SU-DHL-6 (cell line): Measurements from ENCODE around the gene CCDC30.

Experiments
- H2AFZ ChIP-seq: fragments of 200-600 bp; sonication (generic); 2 replicates; pipeline ENCODE4 v1.6.1; 2014; ENCODE audit warnings: low read depth, mild to moderate bottlenecking, moderate library complexity, mixed read lengths, antibody characterized with exemption, low read length; ENCODE audit not compliant: severe bottlenecking
- H3F3A ChIP-seq: fragments of 200-600 bp; shearing (Covaris generic); 2 replicates; pipeline ENCODE4 v1.6.0; 2016; ENCODE audit warnings: antibody characterized with exemption, mild to moderate bottlenecking; ENCODE audit not compliant: insufficient read depth
- H3K27ac ChIP-seq: fragments of 200-600 bp; sonication (generic); 2 replicates; pipeline ENCODE4 v1.5.1; 2016; ENCODE audit warnings: low read depth, mild to moderate bottlenecking, low read length, moderate library complexity, mixed read lengths
- H3K27me3 ChIP-seq: fragments of 200-600 bp; sonication (generic), shearing (Covaris generic); 2 replicates; pipeline ENCODE4 v1.6.0; 2014; ENCODE audit warnings: mild to moderate bottlenecking, low read length
- H3K36me3 ChIP-seq: fragments of 200-600 bp; sonication (generic); 2 replicates; pipeline ENCODE4 v1.6.1; 2014; ENCODE audit warnings: mild to moderate bottlenecking, low read length, mixed read lengths
- H3K4me2 ChIP-seq: fragments of 300-600, 200-600 bp; shearing (Covaris generic), sonication (generic); 2 replicates; pipeline ENCODE4 v1.6.0; 2014; ENCODE audit warnings: low read length, low read depth, mild to moderate bottlenecking; ENCODE audit not compliant: poor library complexity, severe bottlenecking
- H3K4me3 ChIP-seq: fragments of 200-600 bp; sonication (generic); 2 replicates; pipeline ENCODE4 v1.5.1; 2014; ENCODE audit warnings: antibody characterized with exemption, low read length, mild to moderate bottlenecking, mixed read lengths; ENCODE audit not compliant: insufficient read depth, poor library complexity, severe bottlenecking
- H3K79me2 ChIP-seq: fragments of 200-600 bp; sonication (generic); 2 replicates; pipeline ENCODE4 v1.6.1; 2014; ENCODE audit warnings: mild to moderate bottlenecking, low read length, moderate library complexity; ENCODE audit not compliant: insufficient read depth
- H3K9ac ChIP-seq: fragments of 200-600 bp; sonication (generic); 2 replicates; pipeline ENCODE4 v1.7.0; 2014; ENCODE audit warnings: mild to moderate bottlenecking, low read length
- H3K9me2 ChIP-seq: fragments of 200-600 bp; sonication (generic); replicated peaks from 2 replicates; pipeline ENCODE4 v1.6.1; 2014; ENCODE audit warnings: low read length; ENCODE audit not compliant: insufficient read depth
- H3K9me3 ChIP-seq: fragments of 200-600 bp; sonication (generic); 2 replicates; pipeline ENCODE4 v1.6.1; 2014; ENCODE audit warnings: low read length, mixed read lengths; ENCODE audit not compliant: insufficient read depth
- H4K20me1 ChIP-seq: fragments of 200-600 bp; sonication (generic); 2 replicates; pipeline ENCODE4 v1.6.1; 2014; ENCODE audit warnings: low read depth, mild to moderate bottlenecking, antibody characterized with exemption, low read length, moderate library complexity, mixed read lengths
- EZH2phosphoT487 ChIP-seq: fragments of 200-600 bp; sonication (generic), shearing (Covaris generic); conservative IDR thresholded peaks from 2 replicates; pipeline ENCODE4 v1.6.1; 2018; ENCODE audit warnings: mild to moderate bottlenecking, antibody characterized with exemption, low read length, moderate library complexity, mixed read lengths
- TF ChIP-seq, protein P1 (sequence below): fragments of 200-600 bp; sonication (generic); IDR thresholded peaks from one replicate; pipeline ENCODE4 v1.5.1; 2017; ENCODE audit warnings: antibody characterized with exemption, mild to moderate bottlenecking, low read length, moderate library complexity; ENCODE audit not compliant: insufficient read depth, poor library complexity, severe bottlenecking

The CCDC30 gene

GRCh38 chr1:42479621-42480020, 16.5 kb downstream of the CCDC30 start:
- TF ChIP-seq, protein P1, sequence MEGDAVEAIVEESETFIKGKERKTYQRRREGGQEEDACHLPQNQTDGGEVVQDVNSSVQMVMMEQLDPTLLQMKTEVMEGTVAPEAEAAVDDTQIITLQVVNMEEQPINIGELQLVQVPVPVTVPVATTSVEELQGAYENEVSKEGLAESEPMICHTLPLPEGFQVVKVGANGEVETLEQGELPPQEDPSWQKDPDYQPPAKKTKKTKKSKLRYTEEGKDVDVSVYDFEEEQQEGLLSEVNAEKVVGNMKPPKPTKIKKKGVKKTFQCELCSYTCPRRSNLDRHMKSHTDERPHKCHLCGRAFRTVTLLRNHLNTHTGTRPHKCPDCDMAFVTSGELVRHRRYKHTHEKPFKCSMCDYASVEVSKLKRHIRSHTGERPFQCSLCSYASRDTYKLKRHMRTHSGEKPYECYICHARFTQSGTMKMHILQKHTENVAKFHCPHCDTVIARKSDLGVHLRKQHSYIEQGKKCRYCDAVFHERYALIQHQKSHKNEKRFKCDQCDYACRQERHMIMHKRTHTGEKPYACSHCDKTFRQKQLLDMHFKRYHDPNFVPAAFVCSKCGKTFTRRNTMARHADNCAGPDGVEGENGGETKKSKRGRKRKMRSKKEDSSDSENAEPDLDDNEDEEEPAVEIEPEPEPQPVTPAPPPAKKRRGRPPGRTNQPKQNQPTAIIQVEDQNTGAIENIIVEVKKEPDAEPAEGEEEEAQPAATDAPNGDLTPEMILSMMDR, result no peak
- no peak for TF ChIP-seq EZH2phosphoT487
- Histone ChIP-seq H3K9ac (no peak overlapping the region), H3K36me3 (no peaks in the 10 kb centered on the region), H2AFZ (no peak overlapping the region), H3K4me2 (no peak overlapping the region), H3K9me2 (no peaks in the 10 kb centered on the region), H3F3A (no peaks in the 10 kb centered on the region), H3K27me3 (no peaks in the 10 kb centered on the region), H3K9me3 (no peaks in the 10 kb centered on the region), H3K27ac (no peak overlapping the region), H4K20me1 (no peaks in the 10 kb centered on the region), H3K4me3 (no peak overlapping the region), H3K79me2 (no peaks in the 10 kb centered on the region)

DNA sequence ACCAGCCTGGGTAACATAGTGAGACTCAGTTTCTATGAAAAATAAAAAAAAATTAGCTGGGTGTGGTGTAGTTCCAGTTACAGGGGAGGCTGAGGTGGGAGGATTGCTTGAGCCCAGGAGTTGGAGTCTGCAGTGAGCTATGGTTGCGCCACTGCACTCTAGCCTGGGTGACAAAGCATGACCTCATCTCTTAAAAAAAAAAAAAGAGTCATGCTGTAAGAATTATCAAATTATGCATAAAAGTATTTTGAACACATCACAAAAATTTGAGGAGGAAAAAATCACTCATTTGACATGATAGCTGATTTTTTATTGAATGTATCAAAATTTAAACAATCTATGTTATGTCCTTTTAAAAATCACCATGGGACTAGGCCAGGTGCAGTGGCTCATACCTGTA, 17.8 kb downstream of the CCDC30 start:
- no peaks in the 10 kb centered on the region for H3K9me2 ChIP-seq
- no peak overlapping the region for H3K27ac ChIP-seq
- no peaks in the 10 kb centered on the region for H3K27me3 ChIP-seq
- no peak overlapping the region for H2AFZ ChIP-seq
- no peaks in the 10 kb centered on the region for H4K20me1 ChIP-seq
- H3K9me3 ChIP-seq, result no peaks in the 10 kb centered on the region
- H3K9ac ChIP-seq, result no peak overlapping the region
- no peak overlapping the region for H3K4me2 ChIP-seq
- no peaks in the 10 kb centered on the region for H3F3A ChIP-seq
- H3K36me3 ChIP-seq, result no peaks in the 10 kb centered on the region
- H3K79me2 ChIP-seq, result no peaks in the 10 kb centered on the region
- no peak overlapping the region for H3K4me3 ChIP-seq
- TF ChIP-seq, protein P1, result no peak
- TF ChIP-seq EZH2phosphoT487, result no peak

DNA sequence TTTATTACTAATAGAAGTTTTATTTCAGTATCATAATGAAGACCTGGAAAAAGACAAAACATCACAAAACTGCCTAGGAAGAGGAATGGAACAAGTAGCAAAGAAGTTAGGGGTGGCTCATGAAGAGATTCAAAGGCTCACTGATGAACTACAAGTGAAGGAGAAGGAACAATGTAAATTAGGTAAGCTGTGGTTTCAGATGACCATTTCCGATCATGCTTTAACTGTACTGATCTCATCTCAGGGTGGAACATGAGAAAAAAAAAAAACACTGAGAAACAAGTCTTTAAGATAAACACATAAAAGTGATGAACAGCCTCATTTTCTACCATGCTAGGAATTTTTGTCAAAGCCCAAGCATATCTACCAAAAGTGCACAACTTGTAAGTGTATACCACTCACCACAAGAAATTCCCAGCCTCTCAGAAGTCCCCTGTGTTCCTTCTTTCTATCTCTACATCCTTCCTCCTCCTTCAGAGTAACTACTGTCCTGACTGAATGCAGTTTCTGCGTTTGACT, 19.6 kb downstream of the CCDC30 start:
- H3K27ac ChIP-seq, result no peak overlapping the region
- H3K4me3 ChIP-seq, result no peak overlapping the region
- TF ChIP-seq EZH2phosphoT487, result no peak
- TF ChIP-seq, protein P1, result no peak
- H3K36me3 ChIP-seq, result no peaks in the 10 kb centered on the region
- no peak overlapping the region for H2AFZ ChIP-seq
- no peak overlapping the region for H3K4me2 ChIP-seq
- no peaks in the 10 kb centered on the region for H3K9me2 ChIP-seq
- no peaks in the 10 kb centered on the region for H3K27me3 ChIP-seq
- H4K20me1 ChIP-seq, result no peaks in the 10 kb centered on the region
- H3K9ac ChIP-seq, result no peak overlapping the region
- no peaks in the 10 kb centered on the region for H3K79me2 ChIP-seq
- no peaks in the 10 kb centered on the region for H3K9me3 ChIP-seq
- H3F3A ChIP-seq, result no peaks in the 10 kb centered on the region
